Rectal smooth muscle tissue (tissue), 1 donor: ENCODE data around the gene EVL.
"Not testable (repeated sequence)": the region's sequence is repeated elsewhere in the genome, so short reads cannot be mapped to it uniquely, and the experiment has no call there.

ENCODE experiments used
- H3K27ac ChIP-seq: one replicate; pipeline ENCODE4 v1.7.0; 2013; ENCODE audit warnings: low read depth, low read length, inconsistent platforms
- H3K27me3 ChIP-seq: one replicate; pipeline ENCODE4 v1.7.0; 2013; ENCODE audit warnings: low read length; ENCODE audit not compliant: control insufficient read depth, insufficient read depth
- H3K36me3 ChIP-seq: one replicate; pipeline ENCODE4 v1.7.0; 2013; ENCODE audit warnings: low read length; ENCODE audit not compliant: control insufficient read depth, insufficient read depth
- H3K4me1 ChIP-seq: one replicate; pipeline ENCODE4 v1.7.0; 2013; ENCODE audit warnings: low read length; ENCODE audit not compliant: control insufficient read depth, insufficient read depth
- H3K4me3 ChIP-seq: one replicate; pipeline ENCODE4 v1.7.0; 2013; ENCODE audit warnings: low read length
- H3K9ac ChIP-seq: one replicate; pipeline ENCODE4 v1.7.0; 2013; ENCODE audit warnings: low read length

The EVL gene

GRCh38 chr14:100172811-100173210 lies 107.6 kb downstream of the EVL start:
- no peaks in the 10 kb centered on the region for H3K4me1 ChIP-seq
- H3K9ac ChIP-seq: no peak overlapping the region
- no peak overlapping the region for H3K27ac ChIP-seq
- H3K4me3 ChIP-seq: no peak overlapping the region
- no peaks in the 10 kb centered on the region for H3K36me3 ChIP-seq
- H3K27me3 ChIP-seq: no peaks in the 10 kb centered on the region

- Histone ChIP-seq H3K36me3 (no peaks in the 10 kb centered on the region), H3K4me3 (no peak overlapping the region), H3K27ac (no peak overlapping the region), H3K4me1 (no peaks in the 10 kb centered on the region), H3K27me3 (no peaks in the 10 kb centered on the region), H3K9ac (no peak overlapping the region)
Measured at GRCh38 chr14:100173353-100173752, 108.1 kb downstream of the EVL start.

GRCh38 chr14:100176811-100177327 lies 111.6 kb downstream of the EVL start:
- H3K36me3 ChIP-seq: no peaks in the 10 kb centered on the region
- no peak overlapping the region for H3K27ac ChIP-seq
- no peaks in the 10 kb centered on the region for H3K4me1 ChIP-seq
- H3K27me3 ChIP-seq: no peaks in the 10 kb centered on the region
- no peak overlapping the region for H3K9ac ChIP-seq
- no peak overlapping the region for H3K4me3 ChIP-seq

GRCh38 chr14:100178691-100179090 lies 113.5 kb downstream of the EVL start:
- no peak overlapping the region for H3K27ac ChIP-seq
- no peaks in the 10 kb centered on the region for H3K4me1 ChIP-seq
- H3K36me3 ChIP-seq: no peaks in the 10 kb centered on the region
- no peaks in the 10 kb centered on the region for H3K27me3 ChIP-seq
- no peak overlapping the region for H3K9ac ChIP-seq
- no peak overlapping the region for H3K4me3 ChIP-seq

GRCh38 chr14:100180671-100181070 lies 115.4 kb downstream of the EVL start:
- H3K9ac ChIP-seq, H3K36me3 ChIP-seq, H3K27ac ChIP-seq, H3K4me1 ChIP-seq, H3K27me3 ChIP-seq, H3K4me3 ChIP-seq: not testable (repeated sequence)

- not testable (repeated sequence) for H3K9ac ChIP-seq, H3K27ac ChIP-seq, H3K4me1 ChIP-seq, H3K27me3 ChIP-seq, H3K36me3 ChIP-seq, H3K4me3 ChIP-seq
Measured at GRCh38 chr14:100181876-100182551, 116.8 kb downstream of the EVL start.

- Histone ChIP-seq H3K4me3 (no peak overlapping the region), H3K27ac (no peak overlapping the region), H3K9ac (no peak overlapping the region), H3K27me3 (no peaks in the 10 kb centered on the region), H3K4me1 (peaks cover 3% of the 10 kb centered on the region), H3K36me3 (no peaks in the 10 kb centered on the region)
Measured at GRCh38 chr14:100187247-100187833, 122.1 kb downstream of the EVL start.

GRCh38 chr14:100188392-100189030 lies 123.3 kb downstream of the EVL start:
- Histone ChIP-seq H3K4me3 (no peak overlapping the region), H3K36me3 (no peaks in the 10 kb centered on the region), H3K27ac (no peak overlapping the region), H3K27me3 (no peaks in the 10 kb centered on the region), H3K9ac (no peak overlapping the region), H3K4me1 (peaks cover 7% of the 10 kb centered on the region)

GRCh38 chr14:100190126-100190525 lies 124.9 kb downstream of the EVL start:
- no peak overlapping the region for H3K27ac ChIP-seq
- peaks cover 7% of the 10 kb centered on the region for H3K4me1 ChIP-seq
- H3K9ac ChIP-seq: no peak overlapping the region

GRCh38 chr14:100191584-100192249 lies 126.5 kb downstream of the EVL start:
- Histone ChIP-seq H3K9ac (peak overlapping the region; percentile 88), H3K27ac (no peak overlapping the region), H3K4me1 (peaks cover 7% of the 10 kb centered on the region), H3K4me3 (no peak overlapping the region), H3K27me3 (no peaks in the 10 kb centered on the region), H3K36me3 (no peaks in the 10 kb centered on the region)

More at GRCh38 chr14:100190126-100190525, 124.9 kb downstream of the EVL start:
- Histone ChIP-seq H3K36me3 (no peaks in the 10 kb centered on the region), H3K27me3 (no peaks in the 10 kb centered on the region), H3K4me3 (no peak overlapping the region)

GRCh38 chr14:100192250-100192671 lies 127.0 kb downstream of the EVL start:
- Histone ChIP-seq H3K36me3 (no peaks in the 10 kb centered on the region), H3K4me3 (peak overlapping the region; percentile 66), H3K27me3 (no peaks in the 10 kb centered on the region), H3K4me1 (peaks cover 7% of the 10 kb centered on the region), H3K9ac (peak overlapping the region; percentile 88), H3K27ac (peak overlapping the region; percentile 93)

GRCh38 chr14:100192672-100193416 lies 127.6 kb downstream of the EVL start:
- Histone ChIP-seq H3K36me3 (no peaks in the 10 kb centered on the region), H3K4me1 (peaks cover 7% of the 10 kb centered on the region), H3K9ac (peak overlapping the region; percentile 88), H3K27me3 (no peaks in the 10 kb centered on the region), H3K4me3 (peak overlapping the region; percentile 74), H3K27ac (peak overlapping the region; percentile 93)
